BLaER1 treated with 17β-estradiol and CSF1 and Interleukin-3, amounts not matched to agents 10 nM and 100 nM (cell line): ENCODE measurements around the gene ADAMTS15.

Experiments
- H3K27ac ChIP-seq, 11 experiments: shearing (Covaris generic); formaldehyde crosslinking; 2 replicates each; pipeline ENCODE4 v1.8.1; 2022
- H3K27me3 ChIP-seq, 11 experiments: shearing (Covaris generic); formaldehyde crosslinking; 2 replicates each; pipeline ENCODE4 v1.8.1; 2022
- H3K36me3 ChIP-seq, 11 experiments: shearing (Covaris generic); formaldehyde crosslinking; 2 replicates each; pipeline ENCODE4 v1.8.1; 2022
- H3K4me1 ChIP-seq, 10 experiments: shearing (Covaris generic); formaldehyde crosslinking; 2 replicates each; pipeline ENCODE4 v1.8.1; 2022
- H3K4me2 ChIP-seq, 11 experiments: shearing (Covaris generic); formaldehyde crosslinking; 2 replicates each; pipeline ENCODE4 v1.8.1; 2022
- H3K4me3 ChIP-seq, 10 experiments: shearing (Covaris generic); formaldehyde crosslinking; 2 replicates each; pipeline ENCODE4 v1.8.1; 2022
- H3K9ac ChIP-seq, 11 experiments: shearing (Covaris generic); formaldehyde crosslinking; 2 replicates each; pipeline ENCODE4 v1.8.1; 2022
- H3K9me3 ChIP-seq, 11 experiments: shearing (Covaris generic); formaldehyde crosslinking; replicated peaks in 1 of 11; 2 replicates each; pipeline ENCODE4 v1.8.1; 2022
- H4K20me1 ChIP-seq, 11 experiments: shearing (Covaris generic); formaldehyde crosslinking; 2 replicates each; pipeline ENCODE4 v1.8.1; 2022
- Cebpa-rat ChIP-seq, 11 experiments: shearing (Covaris generic); IDR thresholded peaks; 2 replicates each; pipeline ENCODE4 v1.8.1; 2022

ADAMTS15 gene

DNA sequence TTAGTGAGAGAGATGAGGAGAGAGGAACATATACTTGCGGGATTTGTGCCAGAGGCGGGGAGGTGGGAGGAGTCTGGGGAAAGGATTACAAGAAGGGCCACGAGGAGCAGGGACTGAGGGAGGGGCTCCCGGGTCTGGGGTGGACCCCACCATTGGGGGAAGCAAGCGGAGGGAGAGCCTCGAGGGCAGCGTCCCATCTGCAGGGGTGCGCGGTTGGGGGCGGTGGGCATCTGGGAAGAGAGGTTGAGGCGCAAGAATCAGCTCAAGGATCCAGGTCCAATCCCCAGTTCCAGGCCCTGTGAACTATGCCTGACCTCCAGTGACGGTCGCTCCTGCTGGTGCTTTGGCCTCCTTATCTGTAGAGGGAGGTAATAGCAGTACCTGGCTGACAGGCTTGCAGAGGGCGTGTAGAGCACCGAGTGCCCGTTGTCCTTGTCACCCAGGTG is 38.0 kb downstream of the ADAMTS15 start:
- Histone ChIP-seq H3K4me2 (no peak overlapping the region), H3K9me3 (no peaks in the 10 kb centered on the region), H4K20me1 (no peaks in the 10 kb centered on the region), H3K9ac (no peak overlapping the region), H3K36me3 (no peaks in the 10 kb centered on the region), H3K27me3 (no peaks in the 10 kb centered on the region), H3K27ac (no peak overlapping the region), H3K4me3 (no peak overlapping the region), H3K4me1 (0 out of 20 replicates have a peak, but pooled peaks cover 0 to 7% (median 0%) of the 10 kb centered on the region in 10 experiments)
- TF ChIP-seq Cebpa-rat (IDR thresholded peaks at IDR 0.05) = no peak

- no peak overlapping the region for H3K27ac ChIP-seq
- no peak for TF ChIP-seq Cebpa-rat (IDR thresholded peaks at IDR 0.05)
- no peak overlapping the region for H3K4me3 ChIP-seq
These were observed 38.8 kb downstream of the ADAMTS15 start for GRCh38 chr11:130486987-130487923.

GRCh38 chr11:130487924-130488815 is 39.7 kb downstream of the ADAMTS15 start:
- H3K4me1 ChIP-seq = 0 out of 20 replicates have a peak, but pooled peaks cover 0 to 7% (median 0%) of the 10 kb centered on the region in 10 experiments
- H3K4me2 ChIP-seq = peak overlapping the region in 1 of 11 experiments; percentile 16; a peak in 1 of 22 replicates
- no peaks in the 10 kb centered on the region for H3K36me3 ChIP-seq
- no peak for TF ChIP-seq Cebpa-rat (IDR thresholded peaks at IDR 0.05)
- no peak overlapping the region for H3K4me3 ChIP-seq
- H3K27ac ChIP-seq = no peak overlapping the region
- no peaks in the 10 kb centered on the region for H4K20me1 ChIP-seq
- no peaks in the 10 kb centered on the region for H3K27me3 ChIP-seq
- no peak overlapping the region for H3K9ac ChIP-seq
- H3K9me3 ChIP-seq = no peaks in the 10 kb centered on the region

More at GRCh38 chr11:130486987-130487923, 38.8 kb downstream of the ADAMTS15 start:
- Histone ChIP-seq H3K4me1 (0 out of 20 replicates have a peak, but pooled peaks cover 0 to 7% (median 0%) of the 10 kb centered on the region in 10 experiments), H3K9ac (no peak overlapping the region), H3K27me3 (no peaks in the 10 kb centered on the region), H4K20me1 (no peaks in the 10 kb centered on the region), H3K36me3 (no peaks in the 10 kb centered on the region), H3K4me2 (no peak overlapping the region), H3K9me3 (no peaks in the 10 kb centered on the region)

DNA sequence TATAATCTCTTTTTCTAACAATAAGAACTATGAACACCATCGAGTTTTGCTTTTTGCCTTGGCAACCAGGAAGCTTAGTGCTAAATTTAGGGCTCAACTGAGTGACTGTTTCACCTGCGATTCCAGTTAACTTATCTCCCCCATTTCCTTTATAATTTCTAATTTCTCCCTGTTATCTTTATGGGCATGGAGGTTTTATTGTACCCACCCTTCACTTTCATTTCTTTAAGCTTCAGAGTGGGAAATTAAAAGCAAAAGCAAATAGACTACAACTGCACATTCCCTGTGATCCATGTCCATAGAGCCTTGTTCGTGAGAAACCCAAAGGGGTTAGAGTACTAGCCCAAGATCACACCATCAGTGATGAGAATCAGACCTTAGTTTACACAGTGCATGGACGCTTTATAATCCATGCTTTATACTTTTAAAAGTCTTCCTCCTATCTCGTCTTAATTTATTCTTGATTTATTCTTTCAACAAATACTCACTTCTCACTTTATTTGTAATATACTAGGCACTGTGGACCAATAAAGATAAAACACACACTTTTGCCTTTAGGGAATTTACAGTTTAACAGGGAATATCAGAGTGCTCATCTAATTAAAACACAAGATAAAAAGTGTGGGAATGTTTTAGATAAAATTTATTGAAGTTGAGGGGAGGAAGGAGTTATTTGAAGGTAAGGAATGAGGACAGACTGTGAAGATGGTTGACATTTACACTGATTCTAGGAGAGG is 40.6 kb downstream of the ADAMTS15 start:
- H3K4me1 ChIP-seq = 0 out of 20 replicates have a peak, but pooled peaks cover 0 to 7% (median 0%) of the 10 kb centered on the region in 10 experiments

GRCh38 chr11:130489716-130490115 is 41.3 kb downstream of the ADAMTS15 start:
- no peak for TF ChIP-seq Cebpa-rat (IDR thresholded peaks at IDR 0.05)
- Histone ChIP-seq H3K9me3 (no peaks in the 10 kb centered on the region), H3K4me1 (0 out of 20 replicates have a peak, but pooled peaks cover 0 to 7% (median 0%) of the 10 kb centered on the region in 10 experiments), H3K9ac (no peak overlapping the region), H3K27ac (no peak overlapping the region), H3K4me3 (no peak overlapping the region), H4K20me1 (no peaks in the 10 kb centered on the region), H3K27me3 (no peaks in the 10 kb centered on the region), H3K36me3 (no peaks in the 10 kb centered on the region), H3K4me2 (no peak overlapping the region)

More for the DNA sequence above, 40.6 kb downstream of the ADAMTS15 start:
- Histone ChIP-seq H4K20me1 (no peaks in the 10 kb centered on the region), H3K36me3 (no peaks in the 10 kb centered on the region), H3K27ac (no peak overlapping the region), H3K9me3 (no peaks in the 10 kb centered on the region), H3K9ac (no peak overlapping the region), H3K4me2 (no peak overlapping the region), H3K27me3 (no peaks in the 10 kb centered on the region), H3K4me3 (no peak overlapping the region)
- TF ChIP-seq Cebpa-rat (IDR thresholded peaks at IDR 0.05) = no peak

- no peaks in the 10 kb centered on the region for H4K20me1 ChIP-seq
- no peaks in the 10 kb centered on the region for H3K9me3 ChIP-seq
- TF ChIP-seq Cebpa-rat (IDR thresholded peaks at IDR 0.05) = no peak
These were observed 42.4 kb downstream of the ADAMTS15 start for GRCh38 chr11:130490682-130491449.

DNA sequence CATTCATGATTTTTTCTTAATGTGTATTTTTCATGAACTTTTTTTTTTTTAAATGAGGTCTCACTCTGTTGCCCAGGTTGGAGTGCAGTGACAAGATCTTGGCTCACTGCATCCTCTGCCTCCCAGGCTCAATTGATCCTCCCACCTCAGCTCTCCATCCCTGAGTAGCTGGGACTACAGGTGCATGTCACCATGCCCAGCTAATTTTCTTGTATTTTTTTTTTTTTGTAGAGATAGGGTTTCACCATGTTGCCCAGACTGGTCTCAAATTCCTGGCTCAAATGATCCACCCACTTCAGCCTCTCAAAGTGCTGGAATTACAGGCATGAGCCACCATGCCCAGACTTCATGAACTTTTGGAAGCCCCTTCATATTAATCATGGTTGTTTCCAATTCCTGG is 49.7 kb downstream of the ADAMTS15 start:
- Histone ChIP-seq H3K4me1 (no peaks in the 10 kb centered on the region), H3K4me3 (no peak overlapping the region), H3K27ac (no peak overlapping the region), H3K27me3 (no peaks in the 10 kb centered on the region), H4K20me1 (no peaks in the 10 kb centered on the region), H3K4me2 (no peak overlapping the region), H3K9me3 (peaks cover 0 to 15% (median 8%) of the 10 kb centered on the region in 11 experiments; a peak in 15 of 22 replicates), H3K36me3 (no peaks in the 10 kb centered on the region), H3K9ac (no peak overlapping the region)
- no peak for TF ChIP-seq Cebpa-rat (IDR thresholded peaks at IDR 0.05)

More at GRCh38 chr11:130490682-130491449, 42.4 kb downstream of the ADAMTS15 start:
- no peak overlapping the region for H3K27ac ChIP-seq
- H3K36me3 ChIP-seq = no peaks in the 10 kb centered on the region
- no peaks in the 10 kb centered on the region for H3K27me3 ChIP-seq
- 0 out of 20 replicates have a peak, but pooled peaks cover 0 to 7% (median 0%) of the 10 kb centered on the region in 10 experiments for H3K4me1 ChIP-seq
- no peak overlapping the region for H3K9ac ChIP-seq
- no peak overlapping the region for H3K4me2 ChIP-seq
- H3K4me3 ChIP-seq = no peak overlapping the region

GRCh38 chr11:130499828-130500227 is 51.4 kb downstream of the ADAMTS15 start:
- no peak for TF ChIP-seq Cebpa-rat (IDR thresholded peaks at IDR 0.05)
- H3K9ac ChIP-seq = no peak overlapping the region
- H3K36me3 ChIP-seq = no peaks in the 10 kb centered on the region; a peak in 1 of 22 replicates
- peaks cover 12 to 28% (median 19%) of the 10 kb centered on the region in 11 experiments for H3K9me3 ChIP-seq
- H3K4me3 ChIP-seq = no peak overlapping the region
- H4K20me1 ChIP-seq = no peaks in the 10 kb centered on the region
- no peak overlapping the region for H3K4me2 ChIP-seq
- H3K27ac ChIP-seq = no peak overlapping the region
- no peaks in the 10 kb centered on the region for H3K4me1 ChIP-seq
- H3K27me3 ChIP-seq = no peaks in the 10 kb centered on the region
